ENCODE data around the gene PUM1. TPM values are rescaled to one million over a fixed set of nuclear protein-coding genes. Genes with fewer than 3 reads are reported as not detected.

The PUM1 gene
- total RNA-seq, 1 donor from 2014 or later, result 88.6 TPM

GRCh38 chr1:30914931-30915330 lies 150.6 kb downstream of the PUM1 start:
- Histone ChIP-seq H3K9me3 (no peaks in the 10 kb centered on the region), H3K4me1 (peaks cover 8% of the 10 kb centered on the region), H3K4me3 (no peak overlapping the region), H3K27ac (no peak overlapping the region), H3K36me3 (no peaks in the 10 kb centered on the region), H3K27me3 (no peaks in the 10 kb centered on the region)
- TF ChIP-seq POLR2A (IDR thresholded peaks at IDR 0.05), result no peak
- TF ChIP-seq CTCF (IDR thresholded peaks at IDR 0.05), result no peak
- no peak for TF ChIP-seq POLR2AphosphoS5 (IDR thresholded peaks at IDR 0.05; ENCODE audit: insufficient read depth in 1 of 2, low read depth in 1 of 2)
- intact Hi-C loops (cut with DNase I), result loop anchor here (5.0 kb wide), 1 partner anchor 198 kb away; no protein-coding TSS in a partner anchor
- no peak for DNase-seq (ENCODE audit: extremely low spot score in 2 of 2)

DNA sequence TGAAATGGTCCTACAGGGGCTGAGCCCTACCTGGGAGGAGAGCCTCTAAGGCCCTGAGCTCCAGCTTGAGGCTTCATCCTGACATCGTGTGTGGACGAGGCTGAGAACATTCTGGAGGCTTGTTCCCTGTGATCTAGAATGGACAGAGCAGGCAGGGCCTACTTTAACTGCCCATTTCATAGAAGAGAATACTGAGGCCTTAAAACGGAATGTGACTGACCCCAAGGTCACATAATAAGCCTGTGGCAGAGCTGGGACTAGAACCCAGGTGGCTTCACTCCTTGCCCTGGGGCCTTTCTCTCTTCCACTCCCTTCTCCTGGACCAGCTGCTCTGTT lies 151.0 kb downstream of the PUM1 start:
- no peak for DNase-seq (ENCODE audit: extremely low spot score in 2 of 2)
- Histone ChIP-seq H3K27me3 (no peaks in the 10 kb centered on the region), H3K4me1 (peaks cover 12% of the 10 kb centered on the region), H3K9me3 (no peaks in the 10 kb centered on the region), H3K27ac (no peak overlapping the region), H3K36me3 (no peaks in the 10 kb centered on the region), H3K4me3 (no peak overlapping the region)
- TF ChIP-seq POLR2AphosphoS5 (IDR thresholded peaks at IDR 0.05; ENCODE audit: insufficient read depth in 1 of 2, low read depth in 1 of 2), result no peak
- no peak for TF ChIP-seq CTCF (IDR thresholded peaks at IDR 0.05)
- no peak for TF ChIP-seq POLR2A (IDR thresholded peaks at IDR 0.05)
- intact Hi-C loops (cut with DNase I), result loop anchor here (5.0 kb wide), 1 partner anchor 197 kb away; no protein-coding TSS in a partner anchor

- Histone ChIP-seq H3K4me3 (no peak overlapping the region), H3K27me3 (no peaks in the 10 kb centered on the region), H3K27ac (no peak overlapping the region), H3K4me1 (peaks cover 20% of the 10 kb centered on the region), H3K9me3 (no peaks in the 10 kb centered on the region), H3K36me3 (no peaks in the 10 kb centered on the region)
- no peak for DNase-seq (ENCODE audit: extremely low spot score in 2 of 2)
- TF ChIP-seq CTCF (IDR thresholded peaks at IDR 0.05) (no peak), POLR2AphosphoS5 (IDR thresholded peaks at IDR 0.05; ENCODE audit: insufficient read depth in 1 of 2, low read depth in 1 of 2) (no peak), POLR2A (IDR thresholded peaks at IDR 0.05) (no peak)
- intact Hi-C loops (cut with DNase I), result loop anchor here (5.0 kb wide), 1 partner anchor 196 kb away; no protein-coding TSS in a partner anchor
These were observed 152.4 kb downstream of the PUM1 start for GRCh38 chr1:30912913-30913652.

DNA sequence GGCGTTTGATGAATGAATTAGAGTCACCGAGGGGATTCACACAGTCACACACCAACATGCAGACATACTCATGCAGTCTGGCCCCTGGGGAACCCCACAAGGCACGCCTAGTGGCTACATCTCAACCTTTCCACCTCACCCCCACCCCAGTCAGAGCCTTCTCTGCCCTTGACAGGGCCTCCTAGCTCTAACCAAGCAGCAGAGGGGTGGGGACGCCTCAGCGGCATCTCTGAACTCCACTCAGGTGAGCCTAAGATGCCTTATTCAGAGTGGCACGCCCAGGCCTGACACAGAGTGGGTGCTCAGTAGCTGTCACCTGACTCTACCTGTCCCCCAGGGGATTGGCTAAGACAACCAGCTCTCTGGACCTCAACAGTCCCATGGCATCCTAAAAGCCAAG lies 153.3 kb downstream of the PUM1 start:
- Histone ChIP-seq H3K9me3 (no peaks in the 10 kb centered on the region), H3K4me1 (peaks cover 28% of the 10 kb centered on the region), H3K36me3 (no peaks in the 10 kb centered on the region), H3K4me3 (no peak overlapping the region), H3K27me3 (no peaks in the 10 kb centered on the region), H3K27ac (no peak overlapping the region)
- no peak for TF ChIP-seq POLR2A (IDR thresholded peaks at IDR 0.05)
- TF ChIP-seq POLR2AphosphoS5 (IDR thresholded peaks at IDR 0.05; ENCODE audit: insufficient read depth in 1 of 2, low read depth in 1 of 2), result no peak
- TF ChIP-seq CTCF (IDR thresholded peaks at IDR 0.05), result no peak
- DNase-seq (ENCODE audit: extremely low spot score in 2 of 2), result no peak
- intact Hi-C loops (cut with DNase I), result loop anchor here (5.0 kb wide), 1 partner anchor 195 kb away; no protein-coding TSS in a partner anchor

Data from vagina (tissue), 2 donors.